ENCODE data around the gene OR8B8.

The OR8B8 gene

GRCh38 chr11:124394408-124394807 is 51.1 kb downstream of the OR8B8 start:
- H3K4me1 ChIP-seq (ENCODE audit: control insufficient read depth, low read depth, low read length), result no peaks in the 10 kb centered on the region
- no peak overlapping the region for H2AK5ac ChIP-seq (ENCODE audit: low read length)
- no peaks in the 10 kb centered on the region for H3K27me3 ChIP-seq (ENCODE audit: insufficient read depth, low read length, poor library complexity)
- H3K4me2 ChIP-seq (ENCODE audit: low read length), result no peak overlapping the region
- no peak overlapping the region for H3K18ac ChIP-seq (ENCODE audit: low read length)
- DNase-seq, result peak; percentile 25
- no peak overlapping the region for H2BK5ac ChIP-seq (ENCODE audit: low read length)
- H3K23ac ChIP-seq (ENCODE audit: low read length), result no peak overlapping the region
- H3K79me2 ChIP-seq (ENCODE audit: control insufficient read depth, insufficient read depth, low read length), result no peaks in the 10 kb centered on the region
- no peak overlapping the region for H2BK120ac ChIP-seq (ENCODE audit: low read depth, low read length)
- no CpG with 5 or more reads among the region's 3 CpGs for WGBS (ENCODE audit: extremely low coverage, insufficient coverage, low lambda C conversion rate)
- H3K4ac ChIP-seq (ENCODE audit: low read depth, low read length), result no peak overlapping the region
- H3K56ac ChIP-seq (ENCODE audit: low read length), result no peak overlapping the region
- H3K79me1 ChIP-seq (ENCODE audit: low read length), result no peaks in the 10 kb centered on the region
- no peak overlapping the region for H2BK15ac ChIP-seq (replicated peaks; ENCODE audit: low read depth)
- no peak overlapping the region for H3K4me3 ChIP-seq (ENCODE audit: low read length)
- H4K5ac ChIP-seq (ENCODE audit: low read length), result no peak overlapping the region
- H3K9ac ChIP-seq (ENCODE audit: low read length), result no peak overlapping the region
- no peak overlapping the region for H4K8ac ChIP-seq (ENCODE audit: low read depth, low read length)
- no peaks in the 10 kb centered on the region for H3K36me3 ChIP-seq (ENCODE audit: control insufficient read depth, insufficient read depth, low read length)
- no peak overlapping the region for H3K27ac ChIP-seq (ENCODE audit: low read depth, low read length)
